ENCODE measurements around the gene METTL5. TPM values are rescaled to one million over a fixed set of nuclear protein-coding genes. Genes with fewer than 3 reads are reported as not detected.
"Not testable (repeated sequence)": the region's sequence is repeated elsewhere in the genome, so short reads cannot be mapped to it uniquely, and the experiment has no call there.

Gene METTL5
- polyA plus RNA-seq, 1 of the 3 experiments (the other 2 are of a cell fraction) = 40.7 TPM

DNA sequence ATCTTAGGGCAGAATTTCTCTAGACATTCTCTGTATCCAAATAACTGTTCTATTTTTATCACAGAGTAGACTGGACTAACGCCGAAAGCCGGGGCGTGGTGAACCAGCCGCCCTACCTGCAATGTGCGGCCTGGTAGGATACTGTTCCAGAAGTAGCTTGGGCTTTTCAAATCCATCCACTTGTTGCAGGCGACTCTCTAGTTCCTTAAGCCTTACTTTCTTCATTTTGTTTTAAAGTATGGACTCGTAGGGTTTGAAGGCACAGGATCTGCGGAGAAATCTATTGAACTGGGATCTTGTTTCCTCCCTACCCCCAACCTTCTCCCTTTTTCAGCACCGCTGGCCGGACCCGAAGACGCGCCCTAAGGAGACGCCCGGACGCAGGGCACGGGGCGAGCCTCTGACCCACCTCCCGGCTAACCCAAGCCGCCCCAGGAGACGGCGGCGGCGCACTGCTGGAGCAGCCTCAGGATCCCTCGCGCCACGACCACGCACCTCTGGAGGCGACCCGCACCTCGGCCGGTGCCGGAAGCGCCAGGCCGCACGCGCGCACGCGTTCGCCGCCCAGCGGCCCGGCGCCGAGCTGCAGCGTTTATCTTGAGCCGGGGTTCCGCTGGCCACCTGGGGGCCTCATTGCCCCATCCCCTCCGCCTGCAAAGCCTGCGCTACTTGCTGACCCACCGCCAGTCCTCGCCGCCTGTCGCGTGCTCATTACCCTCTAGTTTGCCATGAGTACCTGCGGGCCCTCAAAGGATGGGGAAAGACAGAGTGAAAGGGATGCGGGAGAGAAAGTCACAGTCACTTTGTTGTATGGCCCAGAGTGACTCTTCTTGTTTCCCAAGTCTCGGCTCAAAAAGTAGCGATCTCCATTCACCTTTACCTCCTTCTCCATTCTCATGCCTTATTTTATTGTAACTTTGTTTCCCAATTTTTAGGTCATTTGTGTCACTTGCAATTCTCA lies at the start of gene METTL5 (continued):
- TF ChIP-seq, protein P1, sequence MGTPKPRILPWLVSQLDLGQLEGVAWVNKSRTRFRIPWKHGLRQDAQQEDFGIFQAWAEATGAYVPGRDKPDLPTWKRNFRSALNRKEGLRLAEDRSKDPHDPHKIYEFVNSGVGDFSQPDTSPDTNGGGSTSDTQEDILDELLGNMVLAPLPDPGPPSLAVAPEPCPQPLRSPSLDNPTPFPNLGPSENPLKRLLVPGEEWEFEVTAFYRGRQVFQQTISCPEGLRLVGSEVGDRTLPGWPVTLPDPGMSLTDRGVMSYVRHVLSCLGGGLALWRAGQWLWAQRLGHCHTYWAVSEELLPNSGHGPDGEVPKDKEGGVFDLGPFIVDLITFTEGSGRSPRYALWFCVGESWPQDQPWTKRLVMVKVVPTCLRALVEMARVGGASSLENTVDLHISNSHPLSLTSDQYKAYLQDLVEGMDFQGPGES (IDR thresholded peaks at IDR 0.05; ENCODE audit: low read depth, low read length) = no peak
- no peak; the same call in 1 of the 2 replicates for TF ChIP-seq TCF12 (IDR thresholded peaks at IDR 0.05)
- peak; percentile 68 for TF ChIP-seq POLR2AphosphoS5 (IDR thresholded peaks at IDR 0.05; ENCODE audit: low read depth, low read length)
- peak; percentile 87 for TF ChIP-seq MAX (IDR thresholded peaks at IDR 0.05; ENCODE audit: low read depth)
- no peak; the same call in 1 of the 2 replicates for TF ChIP-seq REST (IDR thresholded peaks at IDR 0.05; ENCODE audit: low read depth, low read length)
- TF ChIP-seq EP300 (IDR thresholded peaks at IDR 0.05; ENCODE audit: borderline replicate concordance in 1 of 2, low read depth in 1 of 2, low read length in 1 of 2) = 0 out of 4 replicates have a peak, but pooled peaks of 1 of the 2 experiments have one; percentile 6
- TF ChIP-seq TAF1 (IDR thresholded peaks at IDR 0.05; ENCODE audit: borderline replicate concordance, low read depth, low read length) = peak; percentile 57

- Histone ChIP-seq H3K9me3 (no peaks in the 10 kb centered on the region), H3K9me2 (no peaks in the 10 kb centered on the region), H3K27ac (ENCODE audit: low read depth in 2 of 2, low read length in 1 of 2) (no peak overlapping the region), H3K9ac (no peak overlapping the region), H4K20me1 (ENCODE audit: insufficient read depth) (no peaks in the 10 kb centered on the region), H3K4me1 (ENCODE audit: control insufficient read depth in 1 of 2, insufficient read depth in 2 of 2, low read depth in 1 of 2, low read length in 1 of 2) (peaks cover 0 to 2% of the 10 kb centered on the region in 2 experiments; a peak in 2 of 4 replicates), H3K27me3 (ENCODE audit: insufficient read depth) (no peaks in the 10 kb centered on the region), H3K4me3 (ENCODE audit: low read depth in 2 of 2, low read length in 1 of 2) (no peak overlapping the region), H3F3A (replicated peaks; ENCODE audit: insufficient read depth) (peaks cover 10% of the 10 kb centered on the region), H3K79me2 (ENCODE audit: insufficient read depth) (peaks cover 33% of the 10 kb centered on the region), H2AFZ (ENCODE audit: low read depth) (no peak overlapping the region), H3K4me2 (no peak overlapping the region), H3K36me3 (replicated peaks in 1 of 2; ENCODE audit: control insufficient read depth in 1 of 2, insufficient read depth in 2 of 2, low read length in 1 of 2) (peaks cover 0 to 10% of the 10 kb centered on the region in 2 experiments)
- POLR2A ChIA-PET = no interaction called here
- no peak for DNase-seq
- TF ChIP-seq EP300 (IDR thresholded peaks at IDR 0.05; ENCODE audit: borderline replicate concordance in 1 of 2, low read depth in 1 of 2, low read length in 1 of 2) (no peak), JUND (IDR thresholded peaks at IDR 0.05) (no peak), FOXM1 (IDR thresholded peaks at IDR 0.05; ENCODE audit: low read depth) (no peak), ZBTB33 (IDR thresholded peaks at IDR 0.05; ENCODE audit: borderline replicate concordance, low read depth) (no peak), GATA2 (CRISPR knock-in tag; IDR thresholded peaks at IDR 0.05) (no peak)
- CTCF ChIA-PET = no interaction called here
- WGBS (ENCODE audit: low lambda C conversion rate) = 100% methylated on average over 1 of the region's 1 CpG
Observed at GRCh38 chr2:169871994-169872393, 47.3 kb upstream of the METTL5 start.

DNA sequence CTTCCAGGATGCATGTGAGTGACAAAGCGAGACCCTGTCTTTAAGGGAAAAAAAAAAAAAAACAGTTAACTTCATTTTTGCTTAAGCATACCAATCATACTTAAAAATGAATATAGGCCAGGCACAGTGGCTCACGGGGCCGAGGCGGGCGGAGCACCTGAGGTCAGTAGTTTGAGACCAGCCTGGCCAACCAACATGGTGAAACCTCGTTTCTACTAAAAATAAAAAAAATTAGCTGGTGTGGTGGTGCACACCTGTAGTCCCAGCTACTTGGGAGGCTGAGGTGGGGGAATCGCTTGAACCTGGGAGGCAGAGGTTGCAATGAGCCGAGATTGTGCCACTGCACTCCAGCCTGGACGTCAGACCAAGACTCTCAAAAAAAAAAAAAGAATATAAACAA lies 46.7 kb upstream of the METTL5 start:
- H3K4me1 ChIP-seq (ENCODE audit: control insufficient read depth in 1 of 2, insufficient read depth in 2 of 2, low read depth in 1 of 2, low read length in 1 of 2); H3F3A ChIP-seq (replicated peaks; ENCODE audit: insufficient read depth); POLR2A ChIA-PET; H3K4me3 ChIP-seq (ENCODE audit: low read depth in 2 of 2, low read length in 1 of 2); H3K9me3 ChIP-seq; DNase-seq; H4K20me1 ChIP-seq (ENCODE audit: insufficient read depth); H3K9ac ChIP-seq; H3K9me2 ChIP-seq; CTCF ChIA-PET; H3K4me2 ChIP-seq; H3K27ac ChIP-seq (ENCODE audit: low read depth in 2 of 2, low read length in 1 of 2); H2AFZ ChIP-seq (ENCODE audit: low read depth); H3K27me3 ChIP-seq (ENCODE audit: insufficient read depth): not testable (repeated sequence)
- 92% methylated on average over 9 of the region's 9 CpGs for WGBS (ENCODE audit: low lambda C conversion rate)
- H3K36me3 ChIP-seq (replicated peaks in 1 of 2; ENCODE audit: control insufficient read depth in 1 of 2, insufficient read depth in 2 of 2, low read length in 1 of 2) = peaks cover 0 to 10% of the 10 kb centered on the region in 2 experiments
- H3K79me2 ChIP-seq (ENCODE audit: insufficient read depth) = peaks cover 38% of the 10 kb centered on the region

All from SK-N-SH (cell line).